Measurements from ENCODE around the gene TMEM184A. TPM values are rescaled to one million over a fixed set of nuclear protein-coding genes. Genes with fewer than 3 reads are reported as not detected.

The TMEM184A gene
- total RNA-seq, 4 donors from 2014 or later = 0.44 to 3.0 (median 0.70) TPM

DNA sequence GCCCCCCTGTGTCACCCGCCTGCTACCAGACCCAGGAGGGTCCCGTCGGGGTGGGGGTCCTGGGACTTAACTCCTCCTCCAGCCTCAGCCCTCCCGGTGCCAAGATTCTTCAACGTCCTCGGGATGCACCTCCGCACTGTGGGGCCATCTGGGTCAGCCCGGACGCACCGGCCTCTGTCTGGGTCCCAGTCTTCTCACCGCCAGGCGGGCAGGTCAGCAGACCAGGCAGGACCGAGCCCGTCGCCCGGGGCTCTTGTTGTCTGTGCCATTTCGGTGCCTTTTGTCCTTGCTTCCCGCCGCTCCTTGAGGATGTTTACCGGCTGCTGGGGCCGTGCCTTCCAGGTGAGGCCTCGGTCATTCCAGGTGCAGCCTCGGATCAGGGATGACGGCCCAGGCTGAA lies 46.0 kb upstream of the TMEM184A start:
- no peak overlapping the region for H3K27ac ChIP-seq
- H3K4me1 ChIP-seq = no peaks in the 10 kb centered on the region
- H3K4me3 ChIP-seq (replicated peaks in 1 of 3) = no peak overlapping the region
- 80 to 82% methylated on average over 21 to 24 of the region's 24 CpGs for WGBS, 2 donors
- intact Hi-C loops (cut with DNase I) = no loop called here
- TF ChIP-seq, protein P1, sequence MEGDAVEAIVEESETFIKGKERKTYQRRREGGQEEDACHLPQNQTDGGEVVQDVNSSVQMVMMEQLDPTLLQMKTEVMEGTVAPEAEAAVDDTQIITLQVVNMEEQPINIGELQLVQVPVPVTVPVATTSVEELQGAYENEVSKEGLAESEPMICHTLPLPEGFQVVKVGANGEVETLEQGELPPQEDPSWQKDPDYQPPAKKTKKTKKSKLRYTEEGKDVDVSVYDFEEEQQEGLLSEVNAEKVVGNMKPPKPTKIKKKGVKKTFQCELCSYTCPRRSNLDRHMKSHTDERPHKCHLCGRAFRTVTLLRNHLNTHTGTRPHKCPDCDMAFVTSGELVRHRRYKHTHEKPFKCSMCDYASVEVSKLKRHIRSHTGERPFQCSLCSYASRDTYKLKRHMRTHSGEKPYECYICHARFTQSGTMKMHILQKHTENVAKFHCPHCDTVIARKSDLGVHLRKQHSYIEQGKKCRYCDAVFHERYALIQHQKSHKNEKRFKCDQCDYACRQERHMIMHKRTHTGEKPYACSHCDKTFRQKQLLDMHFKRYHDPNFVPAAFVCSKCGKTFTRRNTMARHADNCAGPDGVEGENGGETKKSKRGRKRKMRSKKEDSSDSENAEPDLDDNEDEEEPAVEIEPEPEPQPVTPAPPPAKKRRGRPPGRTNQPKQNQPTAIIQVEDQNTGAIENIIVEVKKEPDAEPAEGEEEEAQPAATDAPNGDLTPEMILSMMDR (IDR thresholded peaks at IDR 0.05) = no peak
- no peaks in the 10 kb centered on the region for H3K9me3 ChIP-seq
- no peaks in the 10 kb centered on the region for H3K36me3 ChIP-seq
- no peaks in the 10 kb centered on the region for H3K27me3 ChIP-seq
- DNase-seq = no peak

DNA sequence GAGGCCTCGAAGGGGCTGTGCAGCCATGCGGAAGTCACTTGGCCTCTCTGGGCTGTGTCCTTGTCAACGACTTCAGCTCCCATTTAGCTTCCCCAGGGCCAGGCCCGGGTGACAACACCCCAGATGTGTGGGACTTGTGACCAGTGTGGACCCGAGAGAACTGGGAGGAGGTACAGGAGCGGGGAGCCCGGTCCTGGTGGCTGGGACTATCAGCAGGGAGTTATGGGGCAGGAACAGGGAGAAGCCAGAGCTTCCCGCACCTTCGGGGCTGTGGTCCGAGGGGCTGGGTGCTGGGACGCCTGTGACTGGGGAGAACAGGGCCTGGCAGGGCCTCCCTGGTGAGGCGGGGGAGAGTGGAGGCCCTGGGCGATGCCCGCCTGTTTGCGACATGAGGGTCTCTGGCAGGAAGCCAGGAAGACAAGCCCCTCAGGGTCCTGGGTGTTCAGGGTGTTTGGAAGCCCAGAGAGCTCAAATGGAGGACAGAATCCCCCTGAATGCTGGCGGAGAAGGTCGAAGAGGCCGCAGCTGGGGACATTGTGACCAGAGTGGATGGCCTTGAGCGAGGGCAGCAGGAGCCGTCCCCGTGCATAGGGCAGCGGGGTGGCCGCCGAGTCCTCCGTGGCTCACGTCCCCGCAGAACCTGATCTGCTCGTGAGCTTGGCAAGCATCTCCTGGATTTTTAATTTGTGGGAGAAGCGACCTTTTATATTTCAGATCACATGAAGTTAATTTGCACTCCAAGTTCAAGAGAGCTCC lies 43.8 kb upstream of the TMEM184A start:
- Histone ChIP-seq H3K27me3 (no peaks in the 10 kb centered on the region), H3K27ac (no peak overlapping the region), H3K9me3 (no peaks in the 10 kb centered on the region), H3K4me1 (no peaks in the 10 kb centered on the region), H3K4me3 (replicated peaks in 1 of 3) (no peak overlapping the region), H3K36me3 (no peaks in the 10 kb centered on the region)
- no peak for DNase-seq
- no peak for TF ChIP-seq POLR2A (IDR thresholded peaks at IDR 0.05)
- TF ChIP-seq, protein P1 (IDR thresholded peaks at IDR 0.05) = no peak
- 79 to 80% methylated on average over 27 to 28 of the region's 29 CpGs for WGBS, 2 donors
- intact Hi-C loops (cut with DNase I) = no loop called here

DNA sequence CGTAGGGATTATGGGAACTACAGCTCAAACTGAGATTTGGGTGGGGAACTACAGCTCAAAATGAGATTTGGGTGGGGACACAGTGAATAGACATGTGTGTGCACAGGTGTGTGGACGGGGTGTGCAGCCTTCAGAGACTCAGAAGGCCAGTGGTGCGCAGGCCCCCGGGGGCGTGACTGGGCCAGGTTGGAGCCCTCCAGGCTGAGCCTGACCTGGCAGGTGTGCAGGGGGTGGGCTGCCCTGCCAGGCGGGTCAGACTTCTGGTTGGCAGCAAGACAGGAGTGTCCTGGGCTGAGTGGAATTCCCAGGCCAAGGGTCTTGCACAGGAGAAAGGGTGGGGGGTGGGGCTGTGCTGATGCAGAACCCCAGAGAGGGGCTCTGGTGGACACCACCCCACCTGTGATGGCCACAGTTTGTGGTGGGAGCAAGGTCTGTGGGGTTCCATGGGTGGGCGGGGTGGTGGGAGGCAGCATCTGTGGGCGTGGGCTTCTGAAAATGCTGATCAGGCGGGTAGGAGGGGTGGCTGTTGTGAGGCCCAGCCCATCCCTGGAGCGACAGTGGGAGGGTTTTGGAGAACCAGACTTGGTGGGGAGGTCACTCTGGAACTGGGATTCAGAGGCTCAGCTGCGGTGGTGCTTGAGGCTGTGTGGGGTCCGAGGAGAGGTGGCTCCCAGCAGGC lies 43.1 kb upstream of the TMEM184A start:
- Histone ChIP-seq H3K4me3 (replicated peaks in 1 of 3) (no peak overlapping the region), H3K4me1 (no peaks in the 10 kb centered on the region), H3K9me3 (no peaks in the 10 kb centered on the region), H3K36me3 (no peaks in the 10 kb centered on the region), H3K27me3 (no peaks in the 10 kb centered on the region), H3K27ac (no peak overlapping the region)
- intact Hi-C loops (cut with DNase I) = no loop called here
- DNase-seq = no peak
- WGBS, 2 donors = 87 to 89% methylated on average over 12 of the region's 12 CpGs
- TF ChIP-seq, protein P1 (IDR thresholded peaks at IDR 0.05) = no peak
- TF ChIP-seq POLR2A (IDR thresholded peaks at IDR 0.05) = no peak

DNA sequence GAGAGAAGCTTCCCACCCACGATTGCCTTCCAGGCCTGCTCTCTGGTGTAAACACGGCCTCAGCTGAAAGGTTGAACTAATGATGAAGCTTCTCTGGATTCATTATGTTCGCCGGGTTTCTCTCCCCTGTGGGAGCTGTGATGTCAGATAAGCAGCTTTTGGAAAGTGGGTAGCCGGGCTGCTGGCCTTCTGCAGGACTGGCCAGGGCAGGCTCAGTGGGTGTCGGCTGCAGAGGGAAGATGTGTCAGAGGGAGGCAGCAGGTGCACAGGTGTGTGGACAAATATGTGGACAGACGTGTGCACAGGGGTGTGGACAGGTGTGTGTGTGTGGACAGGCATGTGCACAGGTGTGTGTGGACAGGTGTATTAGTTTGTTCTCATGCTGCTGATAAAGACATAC lies 42.3 kb upstream of the TMEM184A start:
- H3K27me3 ChIP-seq = no peaks in the 10 kb centered on the region
- no peaks in the 10 kb centered on the region for H3K4me1 ChIP-seq
- no peaks in the 10 kb centered on the region for H3K9me3 ChIP-seq
- no peaks in the 10 kb centered on the region for H3K36me3 ChIP-seq
- DNase-seq = no peak
- WGBS, 2 donors = 89 to 91% methylated on average over 7 of the region's 7 CpGs
- no peak overlapping the region for H3K27ac ChIP-seq
- no peak overlapping the region for H3K4me3 ChIP-seq (replicated peaks in 1 of 3)
- intact Hi-C loops (cut with DNase I) = no loop called here
- TF ChIP-seq POLR2A (IDR thresholded peaks at IDR 0.05) = no peak
- TF ChIP-seq, protein P1 (IDR thresholded peaks at IDR 0.05) = no peak

DNA sequence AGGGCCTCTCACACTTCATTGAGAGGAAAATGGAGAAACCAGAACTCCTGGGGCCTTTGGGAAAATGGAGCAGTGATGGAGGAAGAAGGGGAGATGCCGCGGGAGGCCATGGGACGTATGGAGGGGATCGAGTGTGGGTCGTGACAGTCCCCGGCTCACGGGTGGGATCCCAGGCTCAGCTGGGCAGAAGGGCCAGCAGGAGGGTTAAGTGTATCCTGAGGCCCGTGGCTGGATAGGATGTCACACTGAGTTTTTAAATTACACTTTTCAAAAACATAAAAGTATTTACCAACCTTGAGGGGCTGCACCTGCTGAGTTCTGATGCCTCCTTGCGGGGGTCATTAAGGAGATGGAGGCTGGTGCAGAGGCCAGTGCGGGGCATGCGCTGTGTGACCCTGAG lies 41.8 kb upstream of the TMEM184A start:
- intact Hi-C loops (cut with DNase I) = no loop called here
- TF ChIP-seq, protein P1 (IDR thresholded peaks at IDR 0.05) = no peak
- no peak for TF ChIP-seq POLR2A (IDR thresholded peaks at IDR 0.05)
- Histone ChIP-seq H3K4me1 (no peaks in the 10 kb centered on the region), H3K27me3 (no peaks in the 10 kb centered on the region), H3K36me3 (no peaks in the 10 kb centered on the region), H3K27ac (no peak overlapping the region), H3K9me3 (no peaks in the 10 kb centered on the region), H3K4me3 (replicated peaks in 1 of 3) (no peak overlapping the region)
- WGBS, 2 donors = 86 to 90% methylated on average over 11 of the region's 11 CpGs
- DNase-seq = no peak

Measured in thyroid gland (tissue), 4 donors.